HepG2 (cell line): ENCODE measurements around the gene GRM2. TPM values are rescaled to one million over a fixed set of nuclear protein-coding genes. Genes with fewer than 3 reads are reported as not detected.

Experiments used
- ATAC-seq: fragments of 200-7000 bp; cut with Tn5 transposase; 3 replicates; pipeline ENCODE4 v1.9.1; 2020; ENCODE audit warnings: mild to moderate bottlenecking, moderate library complexity
- BruUV-seq: library from RNA; stranded (reverse); fragments of 400-500 nt; replicated peaks from 2 replicates; lab custom pipeline; 2021; lab: Mats Ljungman, UMichigan
- CTCF ChIA-PET: fragments of 300-600 bp; formaldehyde crosslinking; extraction: SDS; loops from one replicate; lab custom pipeline; 2021; ENCODE audit warnings: low total read pairs, inconsistent platforms, low intra/inter-chr PET ratio; lab: Yijun Ruan, JAX
- POLR2A ChIA-PET: fragments of 350-600 bp; sonication (Branson Sonifier 250); formaldehyde crosslinking; loops from one replicate; lab custom pipeline; 2020; ENCODE audit warnings: antibody characterized with exemption, inconsistent platforms; lab: Yijun Ruan, JAX
- DNase-seq: peaks from one replicate; pipeline ENCODE4 v3.0.0-alpha.2; 2015; ENCODE audit warnings: low spot score
- FAIRE-seq: peaks from 3 replicates; lab custom pipeline; 2011; peaks lifted over from hg19 to GRCh38; lab: Jason Lieb, UNC
- H2AFZ ChIP-seq: one replicate; pipeline ENCODE4 v1.6.1; 2011; ENCODE audit warnings: low read length, inconsistent platforms
- H3K27ac ChIP-seq: fragments of 300-600 bp; 3 replicates; pipeline ENCODE4 v1.8.0; 2011; ENCODE audit warnings: mixed run types, mild to moderate bottlenecking, mixed read lengths, low read length, inconsistent platforms; ENCODE audit not compliant: insufficient read depth; ENCODE audit errors: extremely low read length
- H3K27me3 ChIP-seq, 2 experiments: fragments of 200-600 bp in 1 of 2; 2 replicates in 1 of 2; 3 replicates in 1 of 2; pipeline versions ENCODE4 v1.6.0 to v1.8.0; 2011; ENCODE audit warnings: low read length in 2 of 2, mild to moderate bottlenecking in 2 of 2, moderate library complexity in 2 of 2, inconsistent platforms in 1 of 2; ENCODE audit not compliant: insufficient read depth in 2 of 2, control insufficient read depth in 1 of 2
- H3K36me3 ChIP-seq, 2 experiments: fragments of 200-600 bp in 1 of 2; replicated peaks in 1 of 2; 2 replicates in 1 of 2; 3 replicates in 1 of 2; pipeline versions ENCODE4 v1.5.1 to v1.8.0; 2011; ENCODE audit warnings: low read length in 2 of 2, inconsistent platforms in 1 of 2; ENCODE audit not compliant: insufficient read depth in 2 of 2, control insufficient read depth in 1 of 2
- H3K4me1 ChIP-seq: 2 replicates; pipeline ENCODE4 v1.5.1; 2012; ENCODE audit warnings: low read length, inconsistent platforms; ENCODE audit not compliant: insufficient read depth
- H3K4me2 ChIP-seq: 2 replicates; pipeline ENCODE4 v1.6.0; 2011; ENCODE audit warnings: low read depth, low read length, inconsistent platforms
- H3K4me3 ChIP-seq, 3 experiments: fragments of 200-600 bp in 1 of 3; sonication (generic), shearing (Covaris generic) in 1 of 3; replicated peaks in 1 of 3; 2 replicates each; pipeline ENCODE4 v1.5.1; 2011 to 2016; ENCODE audit warnings: low read length in 3 of 3, inconsistent platforms in 2 of 3, low read depth in 2 of 3, mild to moderate bottlenecking in 2 of 3, control low read depth in 1 of 3, mixed read lengths in 1 of 3; ENCODE audit not compliant: insufficient read depth in 1 of 3
- H3K79me2 ChIP-seq: one replicate; pipeline ENCODE4 v1.6.1; 2011; ENCODE audit warnings: low read length, inconsistent platforms; ENCODE audit not compliant: insufficient read depth
- H3K9ac ChIP-seq: 2 replicates; pipeline ENCODE4 v1.6.0; 2011; ENCODE audit warnings: mild to moderate bottlenecking, low read depth, low read length, inconsistent platforms; ENCODE audit not compliant: insufficient read depth
- H3K9me3 ChIP-seq: 2 replicates; pipeline ENCODE4 v1.5.1; 2012; ENCODE audit warnings: mild to moderate bottlenecking, low read length
- H4K20me1 ChIP-seq: 2 replicates; pipeline ENCODE4 v1.6.0; 2011; ENCODE audit warnings: inconsistent platforms, mild to moderate bottlenecking, low read length, moderate library complexity; ENCODE audit not compliant: insufficient read depth
- BHLHE40 ChIP-seq: IDR thresholded peaks from 2 replicates; pipeline ENCODE4 v1.6.1; 2011; ENCODE audit warnings: low read length, improper control_type of control experiment
- DRAP1 ChIP-seq: IDR thresholded peaks from 2 replicates; pipeline ENCODE4 v1.6.1; 2016; ENCODE audit warnings: missing genetic modification reagents, missing compliant biosample characterization
- FOXA3 ChIP-seq: IDR thresholded peaks from 2 replicates; pipeline ENCODE4 v1.6.1; 2016; ENCODE audit warnings: missing genetic modification reagents, missing compliant biosample characterization
- NR2C2 ChIP-seq: sonication (generic); formaldehyde crosslinking; IDR thresholded peaks from 2 replicates; pipeline ENCODE4 v1.4.0; 2020; ENCODE audit warnings: missing genetic modification reagents, mild to moderate bottlenecking, moderate library complexity, borderline replicate concordance
- POGK ChIP-seq: sonication (generic); formaldehyde crosslinking; conservative IDR thresholded peaks from 2 replicates; pipeline ENCODE4 v1.8.0; 2022; ENCODE audit warnings: mild to moderate bottlenecking, moderate library complexity, missing genetic modification reagents
- RFXAP ChIP-seq: sonication (generic); formaldehyde crosslinking; IDR thresholded peaks from 2 replicates; pipeline ENCODE4 v1.4.0; 2020; ENCODE audit warnings: missing genetic modification reagents, borderline replicate concordance
- ZNF142 ChIP-seq: sonication (generic); formaldehyde crosslinking; IDR thresholded peaks from 2 replicates; pipeline ENCODE4 v1.4.0; 2020; ENCODE audit warnings: missing genetic modification reagents
- ZNF3 ChIP-seq: IDR thresholded peaks from 2 replicates; pipeline ENCODE4 v1.7.0; 2017; ENCODE audit warnings: inconsistent platforms
- ZNF543 ChIP-seq: sonication (generic); formaldehyde crosslinking; IDR thresholded peaks from 2 replicates; pipeline ENCODE4 v1.4.0; 2020; ENCODE audit warnings: mild to moderate bottlenecking, missing genetic modification reagents
- ZNF646 ChIP-seq: sonication (generic); formaldehyde crosslinking; IDR thresholded peaks from 2 replicates; pipeline ENCODE4 v1.9.0; 2021; ENCODE audit warnings: mild to moderate bottlenecking, missing genetic modification reagents
- WGBS: methylation state at CpG from one replicate; pipeline ENCODE4 v1.1.6; 2017; ENCODE audit warnings: low lambda C conversion rate; 5-methylcytosine and 5-hydroxymethylcytosine counted together
- in situ Hi-C: cut with HindIII; loops from 2 replicates; pipeline ENCODE4 v1.10.0; 2017; ENCODE audit warnings: low pct_unique_long_range_greater_than_20kb; ENCODE audit not compliant: extremely low pct_ligation_motif_present
- intact Hi-C: fragments of 100-400 bp; cut with micrococcal nuclease; formaldehyde crosslinking; loops from one replicate; pipeline ENCODE4 v1.10.0; 2022; ENCODE audit not compliant: unreplicated experiment
- polyA plus RNA-seq, 8 experiments: library from polyadenylated mRNA; depleted of rRNA in 3 of 8; stranded (reverse) in 7 of 8; unstranded in 1 of 8; fragments of >200 nt; fragmentation: Illumina TruSeq in 4 of 8; extraction: Trizol in 4 of 8; gene quantifications; 2 replicates each; pipeline versions ENCODE4 v1.2.1 to v1.2.3, GENCODE V29; 2011 to 2016; ENCODE audit warnings: low read depth in 4 of 8, missing spikeins in 1 of 8, mixed read lengths in 1 of 8; ENCODE audit not compliant: insufficient read depth in 1 of 8
- total RNA-seq, 5 experiments: library from RNA; depleted of rRNA; stranded (reverse); fragments of >200 nt; fragmentation: Illumina TruSeq; extraction: Trizol; gene quantifications; 2 replicates each; pipeline ENCODE4 v1.2.3, GENCODE V29; 2016; ENCODE audit warnings: low read depth in 1 of 5

The GRM2 gene
- total and polyA plus RNA-seq, 2 of the 13 experiments (the other 11 are each of a cell fraction or from before 2014, with no cell fraction given) = 0.04 to 0.07 TPM

- H3K27ac ChIP-seq = no peak overlapping the region
- in situ Hi-C loops (no loop called here), intact Hi-C loops (loop anchor here (10.0 kb wide), 1 partner anchor 293 kb away; the partner anchor contains the start of gene MANF)
- ATAC-seq = no peak
- no peak overlapping the region for H2AFZ ChIP-seq
- BruUV-seq = no TSS peak
- H3K27me3 ChIP-seq = no peaks in the 10 kb centered on the region
- H3K4me1 ChIP-seq = peaks cover 20% of the 10 kb centered on the region
- POLR2A ChIA-PET = no interaction called here
- no peak overlapping the region for H3K4me3 ChIP-seq
- DNase-seq = no peak
- no peak for FAIRE-seq
- CTCF ChIA-PET = interaction anchor here (1.6 kb wide), 1 partner anchor 40 kb away, joined by 4 read pairs; no protein-coding TSS in a partner anchor
- H4K20me1 ChIP-seq = peaks cover 4% of the 10 kb centered on the region; the same call in 1 of the 2 replicates
- H3K9ac ChIP-seq = no peak overlapping the region
- no CpG with 5 or more reads among the region's 1 CpG for WGBS
- H3K36me3 ChIP-seq = peaks cover 8 to 9% of the 10 kb centered on the region in 2 experiments
- no peaks in the 10 kb centered on the region for H3K9me3 ChIP-seq
- H3K79me2 ChIP-seq = peaks cover 3% of the 10 kb centered on the region
- H3K4me2 ChIP-seq = no peak overlapping the region
- TF ChIP-seq NR2C2 = no peak
- no peak for TF ChIP-seq RFXAP (CRISPR knock-in tag)
- TF ChIP-seq ZNF646 (CRISPR knock-in tag) = no peak
- no peak for TF ChIP-seq POGK (CRISPR knock-in tag)
- no peak for TF ChIP-seq ZNF142 (CRISPR knock-in tag)
- no peak for TF ChIP-seq DRAP1 (CRISPR knock-in tag)
- no peak for TF ChIP-seq BHLHE40
- TF ChIP-seq ZNF3 (CRISPR knock-in tag) = no peak
- TF ChIP-seq ZNF543 (CRISPR knock-in tag) = no peak
- no peak for TF ChIP-seq FOXA3 (CRISPR knock-in tag)
Measured at GRCh38 chr3:51678186-51678585, 28.7 kb upstream of the GRM2 start.
